Tibial nerve (tissue), 3 donors: ENCODE results near the gene ASXL1.

Source experiments
- POLR2A ChIP-seq, 2 donors: fragments of 450-650 bp; IDR thresholded peaks; one replicate each; pipeline ENCODE4 v1.6.1; 2017; ENCODE audit warnings: antibody characterized with exemption in 2 of 2, mild to moderate bottlenecking in 2 of 2, moderate library complexity in 2 of 2
- TF ChIP-seq, protein P1 (sequence below), 5 experiments: fragments of 200-600 bp in 3 of 5; fragments of 450-650 bp in 2 of 5; sonication (generic) in 3 of 5; IDR thresholded peaks; one replicate each; pipeline ENCODE4 v1.5.1; 2016 to 2019; ENCODE audit warnings: antibody characterized with exemption in 5 of 5, mild to moderate bottlenecking in 3 of 5, moderate library complexity in 2 of 5

- TF ChIP-seq POLR2A (IDR thresholded peaks at IDR 0.05): no peak
- TF ChIP-seq, protein P1, sequence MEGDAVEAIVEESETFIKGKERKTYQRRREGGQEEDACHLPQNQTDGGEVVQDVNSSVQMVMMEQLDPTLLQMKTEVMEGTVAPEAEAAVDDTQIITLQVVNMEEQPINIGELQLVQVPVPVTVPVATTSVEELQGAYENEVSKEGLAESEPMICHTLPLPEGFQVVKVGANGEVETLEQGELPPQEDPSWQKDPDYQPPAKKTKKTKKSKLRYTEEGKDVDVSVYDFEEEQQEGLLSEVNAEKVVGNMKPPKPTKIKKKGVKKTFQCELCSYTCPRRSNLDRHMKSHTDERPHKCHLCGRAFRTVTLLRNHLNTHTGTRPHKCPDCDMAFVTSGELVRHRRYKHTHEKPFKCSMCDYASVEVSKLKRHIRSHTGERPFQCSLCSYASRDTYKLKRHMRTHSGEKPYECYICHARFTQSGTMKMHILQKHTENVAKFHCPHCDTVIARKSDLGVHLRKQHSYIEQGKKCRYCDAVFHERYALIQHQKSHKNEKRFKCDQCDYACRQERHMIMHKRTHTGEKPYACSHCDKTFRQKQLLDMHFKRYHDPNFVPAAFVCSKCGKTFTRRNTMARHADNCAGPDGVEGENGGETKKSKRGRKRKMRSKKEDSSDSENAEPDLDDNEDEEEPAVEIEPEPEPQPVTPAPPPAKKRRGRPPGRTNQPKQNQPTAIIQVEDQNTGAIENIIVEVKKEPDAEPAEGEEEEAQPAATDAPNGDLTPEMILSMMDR (IDR thresholded peaks at IDR 0.05): no peak
Observed at GRCh38 chr20:32436142-32436861, 78.2 kb downstream of the ASXL1 start.
